HepG2 (cell line): ENCODE measurements around the gene MPP3. TPM values are rescaled to one million over a fixed set of nuclear protein-coding genes. Genes with fewer than 3 reads are reported as not detected.

Experiments
- ATAC-seq: fragments of 200-7000 bp; cut with Tn5 transposase; 3 replicates; pipeline ENCODE4 v1.9.1; 2020; ENCODE audit warnings: mild to moderate bottlenecking, moderate library complexity
- BruUV-seq: library from RNA; stranded (reverse); fragments of 400-500 nt; replicated peaks from 2 replicates; lab custom pipeline; 2021; lab: Mats Ljungman, UMichigan
- CTCF ChIA-PET: fragments of 300-600 bp; formaldehyde crosslinking; extraction: SDS; loops from one replicate; lab custom pipeline; 2021; ENCODE audit warnings: low total read pairs, inconsistent platforms, low intra/inter-chr PET ratio; lab: Yijun Ruan, JAX
- POLR2A ChIA-PET: fragments of 350-600 bp; sonication (Branson Sonifier 250); formaldehyde crosslinking; loops from one replicate; lab custom pipeline; 2020; ENCODE audit warnings: antibody characterized with exemption, inconsistent platforms; lab: Yijun Ruan, JAX
- DNase-seq: peaks from one replicate; pipeline ENCODE4 v3.0.0-alpha.2; 2015; ENCODE audit warnings: low spot score
- FAIRE-seq: peaks from 3 replicates; lab custom pipeline; 2011; peaks lifted over from hg19 to GRCh38; lab: Jason Lieb, UNC
- H2AFZ ChIP-seq: one replicate; pipeline ENCODE4 v1.6.1; 2011; ENCODE audit warnings: low read length, inconsistent platforms
- H3K27ac ChIP-seq: fragments of 300-600 bp; 3 replicates; pipeline ENCODE4 v1.8.0; 2011; ENCODE audit warnings: mixed run types, mild to moderate bottlenecking, mixed read lengths, low read length, inconsistent platforms; ENCODE audit not compliant: insufficient read depth; ENCODE audit errors: extremely low read length
- H3K27me3 ChIP-seq, 2 experiments: fragments of 200-600 bp in 1 of 2; 2 replicates in 1 of 2; 3 replicates in 1 of 2; pipeline versions ENCODE4 v1.6.0 to v1.8.0; 2011; ENCODE audit warnings: low read length in 2 of 2, mild to moderate bottlenecking in 2 of 2, moderate library complexity in 2 of 2, inconsistent platforms in 1 of 2; ENCODE audit not compliant: insufficient read depth in 2 of 2, control insufficient read depth in 1 of 2
- H3K36me3 ChIP-seq, 2 experiments: fragments of 200-600 bp in 1 of 2; replicated peaks in 1 of 2; 2 replicates in 1 of 2; 3 replicates in 1 of 2; pipeline versions ENCODE4 v1.5.1 to v1.8.0; 2011; ENCODE audit warnings: low read length in 2 of 2, inconsistent platforms in 1 of 2; ENCODE audit not compliant: insufficient read depth in 2 of 2, control insufficient read depth in 1 of 2
- H3K4me1 ChIP-seq: 2 replicates; pipeline ENCODE4 v1.5.1; 2012; ENCODE audit warnings: low read length, inconsistent platforms; ENCODE audit not compliant: insufficient read depth
- H3K4me2 ChIP-seq: 2 replicates; pipeline ENCODE4 v1.6.0; 2011; ENCODE audit warnings: low read depth, low read length, inconsistent platforms
- H3K4me3 ChIP-seq, 3 experiments: fragments of 200-600 bp in 1 of 3; sonication (generic), shearing (Covaris generic) in 1 of 3; replicated peaks in 1 of 3; 2 replicates each; pipeline ENCODE4 v1.5.1; 2011 to 2016; ENCODE audit warnings: low read length in 3 of 3, inconsistent platforms in 2 of 3, low read depth in 2 of 3, mild to moderate bottlenecking in 2 of 3, control low read depth in 1 of 3, mixed read lengths in 1 of 3; ENCODE audit not compliant: insufficient read depth in 1 of 3
- H3K79me2 ChIP-seq: one replicate; pipeline ENCODE4 v1.6.1; 2011; ENCODE audit warnings: low read length, inconsistent platforms; ENCODE audit not compliant: insufficient read depth
- H3K9ac ChIP-seq: 2 replicates; pipeline ENCODE4 v1.6.0; 2011; ENCODE audit warnings: mild to moderate bottlenecking, low read depth, low read length, inconsistent platforms; ENCODE audit not compliant: insufficient read depth
- H3K9me3 ChIP-seq: 2 replicates; pipeline ENCODE4 v1.5.1; 2012; ENCODE audit warnings: mild to moderate bottlenecking, low read length
- H4K20me1 ChIP-seq: 2 replicates; pipeline ENCODE4 v1.6.0; 2011; ENCODE audit warnings: inconsistent platforms, mild to moderate bottlenecking, low read length, moderate library complexity; ENCODE audit not compliant: insufficient read depth
- GFI1 ChIP-seq: sonication (generic); formaldehyde crosslinking; IDR thresholded peaks from 2 replicates; pipeline ENCODE4 v1.5.0; 2020; ENCODE audit warnings: missing genetic modification reagents, mild to moderate bottlenecking, borderline replicate concordance
- KLF11 ChIP-seq: IDR thresholded peaks from 2 replicates; pipeline ENCODE4 v1.6.1; 2016; ENCODE audit warnings: missing compliant biosample characterization
- NFKB2 ChIP-seq: sonication (generic); formaldehyde crosslinking; IDR thresholded peaks from 2 replicates; pipeline ENCODE4 v1.4.0; 2020; ENCODE audit warnings: missing genetic modification reagents, borderline replicate concordance
- POLR2AphosphoS2 ChIP-seq: IDR thresholded peaks from 2 replicates; pipeline ENCODE4 v1.6.1; 2011; ENCODE audit warnings: low read depth, low read length, improper control_type of control experiment
- ZBED4 ChIP-seq: sonication (generic); formaldehyde crosslinking; IDR thresholded peaks from 2 replicates; pipeline ENCODE4 v1.4.0; 2020; ENCODE audit warnings: missing genetic modification reagents, borderline replicate concordance
- ZNF136 ChIP-seq: sonication (generic); formaldehyde crosslinking; IDR thresholded peaks from 2 replicates; pipeline ENCODE4 v1.8.1; 2022; ENCODE audit warnings: low read depth, mild to moderate bottlenecking, moderate library complexity, missing genetic modification reagents
- ZNF17 ChIP-seq: sonication (generic); formaldehyde crosslinking; IDR thresholded peaks from 2 replicates; pipeline ENCODE4 v1.5.0; 2020; ENCODE audit warnings: mild to moderate bottlenecking, missing genetic modification reagents
- ZNF609 ChIP-seq: sonication (generic); formaldehyde crosslinking; IDR thresholded peaks from 2 replicates; pipeline ENCODE4 v1.4.0; 2020; ENCODE audit warnings: mild to moderate bottlenecking, missing genetic modification reagents, borderline replicate concordance
- ZNF691 ChIP-seq: sonication (generic); formaldehyde crosslinking; IDR thresholded peaks from 2 replicates; pipeline ENCODE4 v1.4.0; 2020; ENCODE audit warnings: missing genetic modification reagents, low read depth, mild to moderate bottlenecking, borderline replicate concordance
- WGBS: methylation state at CpG from one replicate; pipeline ENCODE4 v1.1.6; 2017; ENCODE audit warnings: low lambda C conversion rate; 5-methylcytosine and 5-hydroxymethylcytosine counted together
- in situ Hi-C: cut with HindIII; loops from 2 replicates; pipeline ENCODE4 v1.10.0; 2017; ENCODE audit warnings: low pct_unique_long_range_greater_than_20kb; ENCODE audit not compliant: extremely low pct_ligation_motif_present
- intact Hi-C: fragments of 100-400 bp; cut with micrococcal nuclease; formaldehyde crosslinking; loops from one replicate; pipeline ENCODE4 v1.10.0; 2022; ENCODE audit not compliant: unreplicated experiment
- polyA plus RNA-seq, 8 experiments: library from polyadenylated mRNA; depleted of rRNA in 3 of 8; stranded (reverse) in 7 of 8; unstranded in 1 of 8; fragments of >200 nt; fragmentation: Illumina TruSeq in 4 of 8; extraction: Trizol in 4 of 8; gene quantifications; 2 replicates each; pipeline versions ENCODE4 v1.2.1 to v1.2.3, GENCODE V29; 2011 to 2016; ENCODE audit warnings: low read depth in 4 of 8, missing spikeins in 1 of 8, mixed read lengths in 1 of 8; ENCODE audit not compliant: insufficient read depth in 1 of 8
- total RNA-seq, 5 experiments: library from RNA; depleted of rRNA; stranded (reverse); fragments of >200 nt; fragmentation: Illumina TruSeq; extraction: Trizol; gene quantifications; 2 replicates each; pipeline ENCODE4 v1.2.3, GENCODE V29; 2016; ENCODE audit warnings: low read depth in 1 of 5

MPP3 gene
- total and polyA plus RNA-seq, 2 of the 13 experiments (the other 11 are each of a cell fraction or from before 2014, with no cell fraction given) = 0.91 to 1.8 TPM

GRCh38 chr17:43827596-43827995 is 5.3 kb downstream of the MPP3 start (continued):
- TF ChIP-seq ZBED4 (CRISPR knock-in tag) = no peak
- TF ChIP-seq ZNF17 = no peak
- TF ChIP-seq GFI1 (CRISPR knock-in tag) = no peak
- no peak for TF ChIP-seq POLR2AphosphoS2
- no peak for TF ChIP-seq NFKB2 (CRISPR knock-in tag)
- TF ChIP-seq, all 625 proteins: peak for 0

- intact Hi-C loops = no loop called here
- WGBS = 93% methylated on average over 7 of the region's 7 CpGs
- no peak for FAIRE-seq
Measured at GRCh38 chr17:43826206-43826605, 6.7 kb downstream of the MPP3 start.

More at GRCh38 chr17:43826206-43826605, 6.7 kb downstream of the MPP3 start:
- H3K4me3 ChIP-seq = no peak overlapping the region
- H4K20me1 ChIP-seq = no peaks in the 10 kb centered on the region
- in situ Hi-C loops = no loop called here
- ATAC-seq = no peak
- H3K9ac ChIP-seq = no peak overlapping the region
- no peaks in the 10 kb centered on the region for H3K9me3 ChIP-seq
- H2AFZ ChIP-seq = no peak overlapping the region
- no peaks in the 10 kb centered on the region; a peak in 1 of 5 replicates for H3K36me3 ChIP-seq
- no peaks in the 10 kb centered on the region for H3K4me1 ChIP-seq
- no TSS peak for BruUV-seq
- POLR2A ChIA-PET = no interaction called here
- H3K27me3 ChIP-seq = 0 out of 5 replicates have a peak, but pooled peaks cover 0 to 5% of the 10 kb centered on the region in 2 experiments
- H3K27ac ChIP-seq = no peak overlapping the region
- TF ChIP-seq ZNF609 (CRISPR knock-in tag) = no peak
- TF ChIP-seq KLF11 (CRISPR knock-in tag) = no peak
- TF ChIP-seq ZNF691 = no peak
- no peak for TF ChIP-seq ZNF136
- TF ChIP-seq, all 625 proteins: peak for 0
- no peaks in the 10 kb centered on the region for H3K79me2 ChIP-seq
- CTCF ChIA-PET = no interaction called here
- no peak overlapping the region for H3K4me2 ChIP-seq
- no peak for DNase-seq
